ENCODE measurements around the gene UBA52. TPM values are rescaled to one million over a fixed set of nuclear protein-coding genes. Genes with fewer than 3 reads are reported as not detected.
"Not testable (repeated sequence)": the region's sequence is repeated elsewhere in the genome, so short reads cannot be mapped to it uniquely, and the experiment has no call there.

Gene UBA52
- total and polyA plus RNA-seq, 9 donors: 1,127 to 1,404 (median 1,266) TPM

GRCh38 chr19:18531485-18531884 lies 40.2 kb upstream of the UBA52 start:
- no peaks in the 10 kb centered on the region for H3K27me3 ChIP-seq (ENCODE audit: control insufficient read depth, insufficient read depth, low read length)
- no peaks in the 10 kb centered on the region for H3K9me3 ChIP-seq (replicated peaks; ENCODE audit: control insufficient read depth, low read depth, low read length)
- DNase-seq: no peak
- no peak overlapping the region for H3K4me3 ChIP-seq (ENCODE audit: low read length)
- peaks cover 41% of the 10 kb centered on the region for H3K36me3 ChIP-seq (ENCODE audit: control insufficient read depth, insufficient read depth, low read length)
- no peak overlapping the region for H3K27ac ChIP-seq (ENCODE audit: low read length)
- H3K4me1 ChIP-seq (ENCODE audit: control insufficient read depth, insufficient read depth, low read length): no peaks in the 10 kb centered on the region
- 78% methylated on average over 4 of the region's 9 CpGs for WGBS (ENCODE audit: insufficient coverage)

- H3K27me3 ChIP-seq (ENCODE audit: control insufficient read depth, insufficient read depth, low read length): no peaks in the 10 kb centered on the region
- no peak overlapping the region for H3K27ac ChIP-seq (ENCODE audit: low read length)
- H3K4me3 ChIP-seq (ENCODE audit: low read length): no peak overlapping the region
- peaks cover 49% of the 10 kb centered on the region for H3K36me3 ChIP-seq (ENCODE audit: control insufficient read depth, insufficient read depth, low read length)
- H3K9me3 ChIP-seq (replicated peaks; ENCODE audit: control insufficient read depth, low read depth, low read length): no peaks in the 10 kb centered on the region
- WGBS (ENCODE audit: insufficient coverage): 89% methylated on average over 12 of the region's 22 CpGs
- DNase-seq: no peak
- H3K4me1 ChIP-seq (ENCODE audit: control insufficient read depth, insufficient read depth, low read length): no peaks in the 10 kb centered on the region
Measured at GRCh38 chr19:18532168-18532890, 39.3 kb upstream of the UBA52 start.

GRCh38 chr19:18533058-18533457 lies 38.6 kb upstream of the UBA52 start:
- Histone ChIP-seq H3K9me3 (replicated peaks; ENCODE audit: control insufficient read depth, low read depth, low read length) (no peaks in the 10 kb centered on the region), H3K4me1 (ENCODE audit: control insufficient read depth, insufficient read depth, low read length) (no peaks in the 10 kb centered on the region), H3K27me3 (ENCODE audit: control insufficient read depth, insufficient read depth, low read length) (no peaks in the 10 kb centered on the region), H3K4me3 (ENCODE audit: low read length) (no peak overlapping the region), H3K36me3 (ENCODE audit: control insufficient read depth, insufficient read depth, low read length) (peaks cover 57% of the 10 kb centered on the region), H3K27ac (ENCODE audit: low read length) (no peak overlapping the region)
- WGBS (ENCODE audit: insufficient coverage): 90% methylated on average over 4 of the region's 4 CpGs
- no peak for DNase-seq

GRCh38 chr19:18536475-18536874 lies 35.2 kb upstream of the UBA52 start:
- no peaks in the 10 kb centered on the region for H3K27me3 ChIP-seq (ENCODE audit: control insufficient read depth, insufficient read depth, low read length)
- H3K4me1 ChIP-seq (ENCODE audit: control insufficient read depth, insufficient read depth, low read length): no peaks in the 10 kb centered on the region
- H3K9me3 ChIP-seq (replicated peaks; ENCODE audit: control insufficient read depth, low read depth, low read length): no peaks in the 10 kb centered on the region
- H3K36me3 ChIP-seq (ENCODE audit: control insufficient read depth, insufficient read depth, low read length): peaks cover 73% of the 10 kb centered on the region
- no peak for DNase-seq
- no peak overlapping the region for H3K27ac ChIP-seq (ENCODE audit: low read length)
- H3K4me3 ChIP-seq (ENCODE audit: low read length): no peak overlapping the region
- WGBS (ENCODE audit: insufficient coverage): 93% methylated on average over 7 of the region's 10 CpGs

DNA sequence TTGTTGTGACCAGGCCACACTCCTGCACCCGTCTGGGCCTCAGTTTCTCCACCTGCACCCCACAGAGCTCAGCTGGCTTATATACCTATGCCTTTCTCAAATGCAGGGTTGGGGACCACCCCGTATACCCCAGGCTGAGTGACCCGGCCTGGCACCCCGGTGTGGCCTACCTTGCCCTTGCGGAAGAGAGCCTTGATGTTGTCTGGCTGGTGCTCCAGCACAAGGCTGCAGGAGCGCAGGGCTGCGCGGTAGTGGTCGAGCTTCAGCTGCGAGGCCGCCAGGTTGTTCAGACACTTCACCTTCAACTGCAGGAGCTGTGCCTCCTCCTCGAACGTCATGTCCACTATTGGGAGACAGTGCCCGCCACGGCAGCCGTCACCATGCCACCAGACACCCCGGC lies 34.2 kb upstream of the UBA52 start:
- WGBS (ENCODE audit: insufficient coverage): 93% methylated on average over 17 of the region's 17 CpGs
- Histone ChIP-seq H3K36me3 (ENCODE audit: control insufficient read depth, insufficient read depth, low read length) (peaks cover 69% of the 10 kb centered on the region), H3K9me3 (replicated peaks; ENCODE audit: control insufficient read depth, low read depth, low read length) (no peaks in the 10 kb centered on the region)

DNA sequence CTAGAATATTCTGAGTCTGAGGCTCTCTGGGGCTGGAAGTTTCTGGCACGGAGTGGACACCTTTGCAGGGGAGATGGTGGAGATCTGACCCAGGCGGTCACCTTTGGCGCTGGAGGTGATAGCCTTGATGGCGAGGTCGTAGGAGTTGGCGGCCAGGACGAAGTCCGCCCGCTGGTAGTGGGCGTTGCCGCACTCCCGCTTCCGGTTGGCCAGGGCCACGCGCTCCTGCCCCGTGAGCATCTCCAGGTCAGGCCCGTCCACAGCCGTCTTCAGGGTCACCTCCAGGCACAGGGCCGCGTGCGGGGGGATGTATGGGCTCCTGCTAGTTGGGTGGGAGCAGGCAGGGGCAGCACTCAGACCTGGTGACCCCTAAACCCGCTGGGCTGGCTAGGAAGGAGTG lies 33.5 kb upstream of the UBA52 start:
- 91% methylated on average over 15 of the region's 22 CpGs for WGBS (ENCODE audit: insufficient coverage)
- no peak for DNase-seq

More for the DNA sequence above, 34.2 kb upstream of the UBA52 start:
- no peaks in the 10 kb centered on the region for H3K27me3 ChIP-seq (ENCODE audit: control insufficient read depth, insufficient read depth, low read length)
- H3K4me3 ChIP-seq (ENCODE audit: low read length): no peak overlapping the region
- DNase-seq: no peak
- H3K4me1 ChIP-seq (ENCODE audit: control insufficient read depth, insufficient read depth, low read length): peaks cover 4% of the 10 kb centered on the region
- no peak overlapping the region for H3K27ac ChIP-seq (ENCODE audit: low read length)

GRCh38 chr19:18539372-18539771 lies 32.3 kb upstream of the UBA52 start:
- WGBS (ENCODE audit: insufficient coverage): 97% methylated on average over 19 of the region's 19 CpGs

More for the DNA sequence above, 33.5 kb upstream of the UBA52 start:
- H3K36me3 ChIP-seq (ENCODE audit: control insufficient read depth, insufficient read depth, low read length): peaks cover 62% of the 10 kb centered on the region
- H3K27ac ChIP-seq (ENCODE audit: low read length): no peak overlapping the region
- no peaks in the 10 kb centered on the region for H3K27me3 ChIP-seq (ENCODE audit: control insufficient read depth, insufficient read depth, low read length)
- H3K9me3 ChIP-seq (replicated peaks; ENCODE audit: control insufficient read depth, low read depth, low read length): no peaks in the 10 kb centered on the region
- H3K4me3 ChIP-seq (ENCODE audit: low read length): no peak overlapping the region
- peaks cover 6% of the 10 kb centered on the region for H3K4me1 ChIP-seq (ENCODE audit: control insufficient read depth, insufficient read depth, low read length)

DNA sequence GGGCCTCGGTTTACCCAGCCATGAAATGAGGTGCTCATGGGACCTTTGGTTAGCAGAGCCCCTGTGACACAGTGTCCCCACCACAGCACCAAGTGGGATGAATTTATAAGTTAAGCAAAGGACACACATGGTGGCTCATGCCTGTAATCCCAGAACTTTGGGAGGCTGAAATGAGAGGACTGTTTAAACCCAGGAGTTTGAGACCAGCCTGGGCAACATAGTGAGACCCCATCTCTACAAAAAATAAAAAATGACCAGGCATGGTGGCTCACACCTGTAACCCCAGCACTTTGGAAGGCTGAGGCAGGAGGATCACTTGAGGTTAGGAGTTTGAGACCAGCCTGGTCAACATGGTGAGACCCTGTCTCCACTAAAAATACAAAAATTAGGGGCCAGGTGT lies 31.5 kb upstream of the UBA52 start:
- not testable (repeated sequence) for H3K4me3 ChIP-seq (ENCODE audit: low read length); H3K27me3 ChIP-seq (ENCODE audit: control insufficient read depth, insufficient read depth, low read length); DNase-seq; H3K27ac ChIP-seq (ENCODE audit: low read length); H3K9me3 ChIP-seq (replicated peaks; ENCODE audit: control insufficient read depth, low read depth, low read length)
- Histone ChIP-seq H3K36me3 (ENCODE audit: control insufficient read depth, insufficient read depth, low read length) (peaks cover 51% of the 10 kb centered on the region), H3K4me1 (ENCODE audit: control insufficient read depth, insufficient read depth, low read length) (peaks cover 13% of the 10 kb centered on the region)
- WGBS (ENCODE audit: insufficient coverage): no CpG with 5 or more reads among the region's 1 CpG

More at GRCh38 chr19:18539372-18539771, 32.3 kb upstream of the UBA52 start:
- Histone ChIP-seq H3K27ac (ENCODE audit: low read length) (no peak overlapping the region), H3K27me3 (ENCODE audit: control insufficient read depth, insufficient read depth, low read length) (no peaks in the 10 kb centered on the region), H3K4me3 (ENCODE audit: low read length) (no peak overlapping the region), H3K36me3 (ENCODE audit: control insufficient read depth, insufficient read depth, low read length) (peaks cover 56% of the 10 kb centered on the region), H3K9me3 (replicated peaks; ENCODE audit: control insufficient read depth, low read depth, low read length) (no peaks in the 10 kb centered on the region), H3K4me1 (ENCODE audit: control insufficient read depth, insufficient read depth, low read length) (peaks cover 13% of the 10 kb centered on the region)
- no peak for DNase-seq

GRCh38 chr19:18541258-18541991 lies 30.2 kb upstream of the UBA52 start:
- DNase-seq: no peak
- peaks cover 40% of the 10 kb centered on the region for H3K36me3 ChIP-seq (ENCODE audit: control insufficient read depth, insufficient read depth, low read length)
- no peak overlapping the region for H3K4me3 ChIP-seq (ENCODE audit: low read length)
- peaks cover 13% of the 10 kb centered on the region for H3K4me1 ChIP-seq (ENCODE audit: control insufficient read depth, insufficient read depth, low read length)
- WGBS (ENCODE audit: insufficient coverage): 80% methylated on average over 7 of the region's 21 CpGs
- no peaks in the 10 kb centered on the region for H3K27me3 ChIP-seq (ENCODE audit: control insufficient read depth, insufficient read depth, low read length)
- no peaks in the 10 kb centered on the region for H3K9me3 ChIP-seq (replicated peaks; ENCODE audit: control insufficient read depth, low read depth, low read length)
- H3K27ac ChIP-seq (ENCODE audit: low read length): no peak overlapping the region

All from muscle of leg (tissue), 11 donors.